OCI-LY3 (cell line): ENCODE measurements around the gene OR2M3.

Experiments used
- CTCF ChIP-seq: fragments of 200-600, 300-600 bp; sonication (generic); IDR thresholded peaks from 2 replicates; pipeline ENCODE4 v1.5.1; 2014; ENCODE audit warnings: antibody characterized with exemption, low read length, low read depth
- EZH2phosphoT487 ChIP-seq: fragments of 200-600 bp; shearing (Covaris generic); IDR thresholded peaks from 2 replicates; pipeline ENCODE4 v1.6.1; 2018; ENCODE audit warnings: antibody characterized with exemption, mixed run types, low read depth

- TF ChIP-seq CTCF, result no peak
- TF ChIP-seq EZH2phosphoT487, result no peak
Observed at GRCh38 chr1:248183996-248184395, 13.1 kb upstream of the OR2M3 start.
